Heart right ventricle (tissue), 16 donors: ENCODE measurements around the gene HIGD2B. TPM values are rescaled to one million over a fixed set of nuclear protein-coding genes. Genes with fewer than 3 reads are reported as not detected.
"Not testable (repeated sequence)": the region's sequence is repeated elsewhere in the genome, so short reads cannot be mapped to it uniquely, and the experiment has no call there.

Experiments used
- ATAC-seq, 8 donors: fragments of 200-7000 bp; cut with Tn5 transposase; one replicate each; pipeline ENCODE4 v1.9.1; 2020; ENCODE audit warnings: mild to moderate bottlenecking in 8 of 8, moderate library complexity in 8 of 8, moderate number of reproducible peaks in 1 of 8
- DNase-seq, 2 donors: peaks; one replicate each; pipeline ENCODE4 v3.0.0-alpha.2; 2020
- H3K27ac ChIP-seq, 10 donors: fragments of 200-600 bp; sonication (generic) in 2 of 10; one replicate each; pipeline versions ENCODE4 v1.5.0 to v1.8.0; 2020 to 2022; ENCODE audit warnings: mild to moderate bottlenecking in 3 of 10
- H3K27me3 ChIP-seq, 7 donors: fragments of 200-600 bp; one replicate each; pipeline ENCODE4 v1.8.0; 2021 to 2022; ENCODE audit warnings: mild to moderate bottlenecking in 2 of 7
- H3K36me3 ChIP-seq, 9 donors: fragments of 200-600 bp; sonication (generic) in 1 of 9; one replicate each; pipeline versions ENCODE4 v1.5.0 to v1.8.0; 2020 to 2022; ENCODE audit warnings: mild to moderate bottlenecking in 2 of 9
- H3K4me1 ChIP-seq, 9 donors: fragments of 200-600 bp; sonication (generic) in 1 of 9; one replicate each; pipeline versions ENCODE4 v1.5.0 to v1.8.0; 2020 to 2022; ENCODE audit warnings: mild to moderate bottlenecking in 4 of 9
- H3K4me3 ChIP-seq, 10 donors: fragments of 200-600 bp; sonication (generic) in 2 of 10; one replicate each; pipeline versions ENCODE4 v1.5.0 to v1.8.0; 2020 to 2022; ENCODE audit warnings: mild to moderate bottlenecking in 7 of 10, moderate library complexity in 2 of 10
- H3K9me3 ChIP-seq, 11 donors: fragments of 200-600 bp in 10 of 11; sonication (generic) in 2 of 11; one replicate each; pipeline versions ENCODE4 v1.5.0 to v1.8.0; 2013 to 2022; ENCODE audit warnings: mild to moderate bottlenecking in 2 of 11, control low read depth in 1 of 11, moderate library complexity in 1 of 11
- WGBS, 2 donors: extraction: QIAGEN DNeasy Blood & Tissue Kit; methylation state at CpG; one replicate each; pipeline ENCODE4 v1.1.7; 2013; ENCODE audit warnings: inconsistent platforms in 1 of 2; 5-methylcytosine and 5-hydroxymethylcytosine counted together
- intact Hi-C, 10 donors: fragments of 100-400 bp; cut with DNase I; formaldehyde crosslinking; loops; one replicate each; pipeline versions ENCODE4 v1.11.1 to v1.14.2; 2022
- polyA plus RNA-seq, 2 donors: library from polyadenylated mRNA; stranded (reverse); fragments of 200-250 nt; gene quantifications; one replicate each; pipeline ENCODE4 v1.2.3, GENCODE V29; 2013
- total RNA-seq, 10 donors: library from RNA; stranded (reverse); fragmentation: NEBNext Ultra II Directional in 3 of 10; extraction: Animal tissue kit (Norgen Biotek cat#: 25700) in 3 of 10; gene quantifications; one replicate each; pipeline versions ENCODE4 v1.2.1 to v1.2.4, GENCODE V29; 2021 to 2023
- TF ChIP-seq, protein P1 (sequence below), 9 donors: fragments of 200-600 bp; sonication (generic) in 2 of 9; IDR thresholded peaks; one replicate each; pipeline versions ENCODE4 v1.5.0 to v1.8.0; 2021 to 2022; ENCODE audit warnings: antibody characterized with exemption in 9 of 9, mild to moderate bottlenecking in 5 of 9, moderate library complexity in 1 of 9
- donor health status: Arrhythmogenic right ventricular cardiomyopathy.
- donor health status: ischemic (EF 13 %, LVEDD 7.1; RV severe dilation, severe dysfunction).
- donor health status: healthy with polysubstance abuse.
- donor health status: DM: no; HTN: yes; CAD: no.
- donor health status: DM: no; HTN: no; CAD: no.
- donor health status: ischemic (EF 25% LVEDD 6.9; RV normal size, moderate dysfunction).
- donor health status: ischemic (EF 25% LVEDD 5.7; RV mildly dilated, moderate dysfunction).
- donor health status: healthy.
- donor health status: DM: yes; HTN: yes; CAD: no.
- donor health status: Ischemic cardiomyopathy.
- donor health status: ischemic (EF 35%, LVEDD 5.7; RV mildly dilated, moderate dysfunction).
- donor health status: nonischemic (EF 11% LVEDD 7.7; RV severe dilation, severe dysfunction).
- donor health status: DM: yes; HTN: yes; CAD: no.
- donor health status: PGD.
- donor health status: ischemic (EF 29% LVEDD 5.4; RV normal size, mild dysfunction).
- donor health status: nonischemic (EF 23%, LVEDD 6.1; RV moderate dilation, normal function).

The HIGD2B gene
- total and polyA plus RNA-seq, 12 donors = not detected

DNA sequence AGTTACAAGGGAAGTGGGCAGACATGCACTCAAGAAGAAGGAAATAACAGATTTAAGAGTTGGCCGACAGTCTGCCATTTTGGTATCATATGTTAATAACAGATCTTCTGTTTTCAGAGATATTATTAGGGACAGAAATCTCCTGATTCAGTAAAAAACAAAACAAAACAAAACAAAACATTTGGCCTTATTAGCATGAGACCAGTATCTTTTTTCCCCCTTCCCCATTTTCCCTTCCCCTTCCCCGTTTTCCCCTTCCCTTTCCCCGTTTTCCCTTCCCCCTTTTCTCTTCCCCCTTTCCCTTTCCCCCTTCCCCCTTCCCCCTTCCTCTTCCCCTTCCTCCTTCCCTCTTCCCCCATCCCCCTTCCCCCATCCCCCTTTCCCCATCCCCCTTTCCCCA is 39.5 kb upstream of the HIGD2B start:
- Histone ChIP-seq H3K27ac (no peak overlapping the region), H3K27me3 (no peaks in the 10 kb centered on the region), H3K4me3 (no peak overlapping the region), H3K36me3 (peaks cover 0 to 64% (median 4%) of the 10 kb centered on the region in 9 donors), H3K9me3 (no peaks in the 10 kb centered on the region), H3K4me1 (no peaks in the 10 kb centered on the region)
- TF ChIP-seq, protein P1, sequence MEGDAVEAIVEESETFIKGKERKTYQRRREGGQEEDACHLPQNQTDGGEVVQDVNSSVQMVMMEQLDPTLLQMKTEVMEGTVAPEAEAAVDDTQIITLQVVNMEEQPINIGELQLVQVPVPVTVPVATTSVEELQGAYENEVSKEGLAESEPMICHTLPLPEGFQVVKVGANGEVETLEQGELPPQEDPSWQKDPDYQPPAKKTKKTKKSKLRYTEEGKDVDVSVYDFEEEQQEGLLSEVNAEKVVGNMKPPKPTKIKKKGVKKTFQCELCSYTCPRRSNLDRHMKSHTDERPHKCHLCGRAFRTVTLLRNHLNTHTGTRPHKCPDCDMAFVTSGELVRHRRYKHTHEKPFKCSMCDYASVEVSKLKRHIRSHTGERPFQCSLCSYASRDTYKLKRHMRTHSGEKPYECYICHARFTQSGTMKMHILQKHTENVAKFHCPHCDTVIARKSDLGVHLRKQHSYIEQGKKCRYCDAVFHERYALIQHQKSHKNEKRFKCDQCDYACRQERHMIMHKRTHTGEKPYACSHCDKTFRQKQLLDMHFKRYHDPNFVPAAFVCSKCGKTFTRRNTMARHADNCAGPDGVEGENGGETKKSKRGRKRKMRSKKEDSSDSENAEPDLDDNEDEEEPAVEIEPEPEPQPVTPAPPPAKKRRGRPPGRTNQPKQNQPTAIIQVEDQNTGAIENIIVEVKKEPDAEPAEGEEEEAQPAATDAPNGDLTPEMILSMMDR (IDR thresholded peaks at IDR 0.05) = no peak
- intact Hi-C loops = loop anchor here in 2 of 10 donors (10.0 kb wide), 2 partner anchors 349 to 549 kb away; no protein-coding TSS in a partner anchor
- DNase-seq (no peak), ATAC-seq (no peak)
- WGBS, 2 donors = 87 to 89% methylated on average over 3 of the region's 3 CpGs

DNA sequence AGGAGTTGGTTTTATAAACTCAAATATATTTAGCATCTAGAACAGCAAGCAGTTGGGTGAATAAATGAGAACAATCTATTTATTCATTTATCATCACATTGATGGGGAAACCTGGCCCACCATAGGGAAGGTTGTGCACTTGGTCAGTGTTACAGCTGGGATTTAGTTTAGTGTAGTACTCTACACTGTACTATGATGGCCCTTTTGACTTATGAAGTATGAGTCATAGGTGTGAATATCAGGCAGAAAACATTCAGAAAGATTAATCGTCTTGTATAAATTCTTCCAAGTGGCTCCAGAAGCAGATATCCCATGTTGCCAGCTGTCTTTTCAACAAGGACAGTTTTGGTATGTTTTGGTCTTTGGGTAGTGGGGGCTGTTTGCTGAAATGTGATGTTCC is 38.0 kb upstream of the HIGD2B start:
- Histone ChIP-seq H3K4me3 (no peak overlapping the region), H3K9me3 (no peaks in the 10 kb centered on the region), H3K27ac (no peak overlapping the region), H3K4me1 (no peaks in the 10 kb centered on the region), H3K27me3 (no peaks in the 10 kb centered on the region), H3K36me3 (peaks cover 0 to 53% (median 4%) of the 10 kb centered on the region in 9 donors)
- intact Hi-C loops = loop anchor here in 7 of 10 donors (5.0 to 10.0 kb wide), 4 partner anchors 351 to 551 kb away; no protein-coding TSS in a partner anchor
- ATAC-seq (no peak), DNase-seq (no peak)
- TF ChIP-seq, protein P1 (IDR thresholded peaks at IDR 0.05) = no peak
- 79 to 81% methylated on average over 1 of the region's 1 CpG for WGBS, 2 donors

DNA sequence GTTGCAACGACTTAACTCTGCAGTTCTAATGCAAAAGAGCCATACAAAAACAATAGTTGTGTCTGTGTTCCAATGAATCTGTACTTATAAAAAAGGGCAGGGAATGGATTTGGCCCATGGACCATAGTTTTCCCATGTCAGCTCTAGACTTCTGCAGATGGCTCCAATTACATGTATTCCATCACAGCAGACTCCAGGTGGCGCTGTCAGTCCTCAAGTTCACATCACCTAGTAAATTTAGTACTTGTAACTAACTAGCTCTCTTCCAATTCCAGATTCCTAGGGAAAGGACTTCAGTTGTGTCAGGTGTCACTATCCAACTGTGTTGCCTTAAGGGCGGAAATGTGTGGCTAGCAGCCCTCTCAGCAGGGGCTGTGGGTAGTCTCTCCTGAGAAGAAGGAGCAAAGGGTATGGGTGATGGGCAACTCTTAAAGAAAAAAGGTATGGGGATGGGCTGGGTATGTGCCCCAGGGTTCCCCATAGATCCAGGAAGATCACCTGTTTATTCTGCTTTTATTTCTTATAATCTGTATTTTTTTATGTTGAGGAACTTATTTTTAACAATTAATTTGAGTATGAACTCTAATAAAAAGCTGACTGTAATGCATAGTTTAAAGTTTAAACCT is 36.2 kb upstream of the HIGD2B start:
- DNase-seq (peak; percentile 24 to 54), ATAC-seq (peak in 1 of 8 donors; percentile 31)
- H3K27ac ChIP-seq = no peak overlapping the region
- H3K36me3 ChIP-seq = peaks cover 0 to 54% (median 6%) of the 10 kb centered on the region in 9 donors
- 43 to 50% methylated on average over 3 of the region's 3 CpGs for WGBS, 2 donors
- H3K4me1 ChIP-seq = no peaks in the 10 kb centered on the region
- no peak overlapping the region for H3K4me3 ChIP-seq
- TF ChIP-seq, protein P1 (IDR thresholded peaks at IDR 0.05) = peak; percentile 40 to 81 (median 67)
- intact Hi-C loops = loop anchor here in 7 of 10 donors (5.0 to 10.0 kb wide), 4 partner anchors 353 to 553 kb away; no protein-coding TSS in a partner anchor
- H3K9me3 ChIP-seq = no peaks in the 10 kb centered on the region
- H3K27me3 ChIP-seq = no peaks in the 10 kb centered on the region

DNA sequence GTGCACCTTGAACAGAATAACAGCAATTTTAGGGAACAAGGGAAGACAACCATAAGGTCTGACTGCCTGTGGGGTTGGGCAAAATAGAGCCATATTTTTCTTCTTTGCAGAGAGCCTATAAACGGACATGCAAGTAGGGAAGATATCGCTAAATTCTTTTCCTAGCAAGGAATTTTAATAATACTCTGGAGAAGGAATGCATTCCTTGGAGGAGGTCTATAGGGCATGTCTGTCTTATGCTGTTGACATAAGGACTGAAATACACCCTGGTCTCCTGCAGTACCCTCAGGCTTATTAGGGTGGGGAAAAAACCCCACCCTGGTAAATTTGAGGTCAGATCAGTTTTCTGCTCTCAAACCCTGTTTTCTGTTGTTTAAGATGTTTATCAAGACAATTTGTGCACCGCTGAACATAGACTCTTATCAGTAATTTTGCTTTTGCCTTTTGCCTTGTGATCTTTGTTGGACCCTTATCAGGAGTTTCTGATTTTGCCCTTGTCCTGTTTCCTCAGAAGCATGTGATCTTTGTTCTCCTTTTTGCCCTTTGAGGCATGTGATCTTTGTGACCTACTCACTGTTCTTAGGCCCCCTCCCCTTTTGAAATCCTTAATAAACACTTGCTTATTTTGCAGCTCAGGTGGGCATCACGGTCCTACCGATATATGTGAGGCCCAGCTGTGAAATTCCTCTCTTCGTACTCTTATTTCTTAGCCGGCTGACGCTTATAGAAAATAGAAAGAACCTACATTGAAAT is 22.7 kb upstream of the HIGD2B start:
- H3K4me1 ChIP-seq, DNase-seq, H3K4me3 ChIP-seq, ATAC-seq, H3K9me3 ChIP-seq, intact Hi-C loops, H3K27ac ChIP-seq, H3K27me3 ChIP-seq: not testable (repeated sequence)
- H3K36me3 ChIP-seq = peaks cover 0 to 34% (median 10%) of the 10 kb centered on the region in 9 donors
- 83 to 84% methylated on average over 8 of the region's 8 CpGs for WGBS, 2 donors
